Uterus (tissue), 4 donors: Measurements from ENCODE around the gene AJM1. TPM values are rescaled to one million over a fixed set of nuclear protein-coding genes. Genes with fewer than 3 reads are reported as not detected.

Experiments
- DNase-seq, 2 donors: peaks; one replicate each; pipeline ENCODE4 v3.0.0-alpha.2; 2019 to 2020
- H3K27ac ChIP-seq, 2 donors: fragments of 200-600 bp; sonication (generic); 1 replicate in 1 of 2; 2 replicates in 1 of 2; pipeline ENCODE4 v1.5.1; 2016 to 2018
- H3K27me3 ChIP-seq, 2 donors: fragments of 200-600 bp; sonication (generic); one replicate each; pipeline ENCODE4 v1.5.1; 2018 to 2019; ENCODE audit warnings: control low read depth in 1 of 2
- H3K36me3 ChIP-seq, 2 donors: fragments of 200-600 bp; sonication (generic); one replicate each; pipeline ENCODE4 v1.5.1; 2019; ENCODE audit warnings: control low read depth in 1 of 2
- H3K4me1 ChIP-seq, 2 donors: fragments of 200-600 bp; sonication (generic); one replicate each; pipeline ENCODE4 v1.5.1; 2018 to 2019; ENCODE audit warnings: control low read depth in 1 of 2
- H3K4me3 ChIP-seq, 2 donors: fragments of 200-600 bp; sonication (generic); 1 replicate in 1 of 2; 2 replicates in 1 of 2; pipeline ENCODE4 v1.5.1; 2018 to 2019; ENCODE audit warnings: mild to moderate bottlenecking in 1 of 2
- H3K9me3 ChIP-seq, 2 donors: fragments of 200-600 bp; sonication (generic); one replicate each; pipeline ENCODE4 v1.5.1; 2019; ENCODE audit warnings: control low read depth in 1 of 2
- CTCF ChIP-seq, 4 experiments: fragments of 200-600 bp in 2 of 4; fragments of 450-650 bp in 2 of 4; sonication (generic) in 2 of 4; IDR thresholded peaks; one replicate each; pipeline ENCODE4 v1.5.1; 2016 to 2019; ENCODE audit warnings: antibody characterized with exemption in 4 of 4, mild to moderate bottlenecking in 2 of 4, moderate library complexity in 1 of 4
- POLR2A ChIP-seq, 2 donors: fragments of 450-650 bp; IDR thresholded peaks; one replicate each; pipeline ENCODE4 v1.6.1; 2016; ENCODE audit warnings: antibody characterized with exemption in 2 of 2, mild to moderate bottlenecking in 1 of 2, moderate library complexity in 1 of 2
- intact Hi-C: fragments of 100-400 bp; cut with DNase I; formaldehyde crosslinking; loops from one replicate; pipeline ENCODE4 v1.15.1; 2023; ENCODE audit warnings: low total_unique reads
- total RNA-seq, 4 donors: library from RNA; depleted of rRNA in 3 of 4; stranded (reverse); fragments of >200 nt in 3 of 4; gene quantifications; one replicate each; pipeline versions ENCODE4 v1.1.0 to v1.2.4, GENCODE V29; 2014 to 2023
- donor health status: DM: yes; HTN: yes; CAD: no.

Gene AJM1
- total RNA-seq, 4 donors from 2014 or later, result 1.3 to 3.6 (median 3.6) TPM; not detected in 1

GRCh38 chr9:136806067-136806466 is 36.2 kb upstream of the AJM1 start:
- H3K9me3 ChIP-seq, result no peaks in the 10 kb centered on the region
- H3K4me1 ChIP-seq, result peaks cover 0 to 15% of the 10 kb centered on the region in 2 donors
- intact Hi-C loops, result no loop called here
- H3K27me3 ChIP-seq, result peaks cover 0 to 11% of the 10 kb centered on the region in 2 donors
- no peak overlapping the region for H3K4me3 ChIP-seq
- no peak overlapping the region for H3K27ac ChIP-seq
- TF ChIP-seq CTCF (IDR thresholded peaks at IDR 0.05) (no peak), POLR2A (IDR thresholded peaks at IDR 0.05) (no peak)
- H3K36me3 ChIP-seq, result no peaks in the 10 kb centered on the region
- no peak for DNase-seq

- H3K36me3 ChIP-seq, result no peaks in the 10 kb centered on the region
- DNase-seq, result no peak
- H3K4me3 ChIP-seq, result peak overlapping the region; percentile 81 to 94
- intact Hi-C loops, result no loop called here
- H3K9me3 ChIP-seq, result no peaks in the 10 kb centered on the region
- H3K4me1 ChIP-seq, result peaks cover 0 to 15% of the 10 kb centered on the region in 2 donors
- H3K27ac ChIP-seq, result peak overlapping the region; percentile 85 to 89
- TF ChIP-seq POLR2A (IDR thresholded peaks at IDR 0.05) (no peak), CTCF (IDR thresholded peaks at IDR 0.05) (no peak)
- peaks cover 0 to 5% of the 10 kb centered on the region in 2 donors for H3K27me3 ChIP-seq
Measured at GRCh38 chr9:136806631-136807201, 35.6 kb upstream of the AJM1 start.

GRCh38 chr9:136807281-136808074 is 34.8 kb upstream of the AJM1 start, which contains the start of gene RABL6:
Gene RABL6, plus strand, starts transcription at chr9:136807948. Its CDS starts 249 bp downstream, at chr9:136808197.
- H3K4me1 ChIP-seq, result peaks cover 0 to 15% of the 10 kb centered on the region in 2 donors
- no peaks in the 10 kb centered on the region for H3K9me3 ChIP-seq
- peak within 1 kb of the TSS; percentile 85 to 89 for H3K27ac ChIP-seq
- H3K27me3 ChIP-seq, result no peaks in the 10 kb centered on the region
- intact Hi-C loops, result no loop called here
- H3K36me3 ChIP-seq, result no peaks in the 10 kb centered on the region
- TF ChIP-seq POLR2A (IDR thresholded peaks at IDR 0.05) (peak; percentile 44 to 82), CTCF (IDR thresholded peaks at IDR 0.05) (peak in 2 of 4 experiments; percentile 34 to 45)
- peak; percentile 65 to 83 for DNase-seq
- peak within 1 kb of the TSS; percentile 81 to 94 for H3K4me3 ChIP-seq

- Histone ChIP-seq H3K4me1 (peaks cover 0 to 15% of the 10 kb centered on the region in 2 donors), H3K4me3 (peak overlapping the region; percentile 81 to 94), H3K27ac (peak overlapping the region; percentile 85 to 89), H3K9me3 (no peaks in the 10 kb centered on the region), H3K36me3 (no peaks in the 10 kb centered on the region), H3K27me3 (no peaks in the 10 kb centered on the region)
- DNase-seq, result no peak
- TF ChIP-seq POLR2A (IDR thresholded peaks at IDR 0.05), result no peak
- no peak for TF ChIP-seq CTCF (IDR thresholded peaks at IDR 0.05)
- intact Hi-C loops, result no loop called here
Measured at GRCh38 chr9:136808075-136808805, 34.0 kb upstream of the AJM1 start.
